Muscle of back (tissue), 11 donors: ENCODE data around the gene UPF2. TPM values are rescaled to one million over a fixed set of nuclear protein-coding genes. Genes with fewer than 3 reads are reported as not detected.
A peak's percentile ranks its signal among the peaks of the same experiment; 100 is the strongest.
"Not testable (repeated sequence)": the region's sequence is repeated elsewhere in the genome, so short reads cannot be mapped to it uniquely, and the experiment has no call there.

Experiments
- DNase-seq, 3 donors: peaks; one replicate each; pipeline versions ENCODE4 v3.0.0 to v3.0.0-alpha.2; 2013
- polyA plus RNA-seq, 10 donors: library from polyadenylated mRNA; unstranded; fragments of 120-200 nt; gene quantifications; one replicate each; pipeline ENCODE4 v1.2.1, GENCODE V29; 2013; ENCODE audit not compliant: insufficient read length in 10 of 10

Gene UPF2
- polyA plus RNA-seq, 10 donors = 15.5 to 25.5 (median 20.3) TPM

DNA sequence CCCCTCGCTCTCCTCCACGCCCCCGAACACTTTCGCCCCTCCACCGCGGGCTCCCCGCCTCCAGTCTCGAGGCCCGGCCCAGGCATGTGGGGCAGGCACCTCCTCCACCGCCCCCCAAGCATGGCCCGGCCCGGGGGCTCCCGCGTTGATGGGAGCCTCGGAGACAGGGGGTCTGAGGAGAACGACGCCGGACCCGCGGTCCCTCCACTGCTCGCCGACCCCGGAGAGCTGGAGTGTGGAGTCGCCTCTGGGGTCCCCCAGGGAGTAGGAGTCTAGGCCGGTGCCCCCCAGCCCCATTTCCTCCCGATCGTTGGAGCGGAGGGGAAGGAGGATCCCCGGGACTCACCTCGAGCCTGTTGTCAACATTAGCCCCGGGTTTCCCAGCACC lies 206 bp downstream of the UPF2 start:
- DNase-seq = peak in 1 of 3 donors; percentile 26

DNA sequence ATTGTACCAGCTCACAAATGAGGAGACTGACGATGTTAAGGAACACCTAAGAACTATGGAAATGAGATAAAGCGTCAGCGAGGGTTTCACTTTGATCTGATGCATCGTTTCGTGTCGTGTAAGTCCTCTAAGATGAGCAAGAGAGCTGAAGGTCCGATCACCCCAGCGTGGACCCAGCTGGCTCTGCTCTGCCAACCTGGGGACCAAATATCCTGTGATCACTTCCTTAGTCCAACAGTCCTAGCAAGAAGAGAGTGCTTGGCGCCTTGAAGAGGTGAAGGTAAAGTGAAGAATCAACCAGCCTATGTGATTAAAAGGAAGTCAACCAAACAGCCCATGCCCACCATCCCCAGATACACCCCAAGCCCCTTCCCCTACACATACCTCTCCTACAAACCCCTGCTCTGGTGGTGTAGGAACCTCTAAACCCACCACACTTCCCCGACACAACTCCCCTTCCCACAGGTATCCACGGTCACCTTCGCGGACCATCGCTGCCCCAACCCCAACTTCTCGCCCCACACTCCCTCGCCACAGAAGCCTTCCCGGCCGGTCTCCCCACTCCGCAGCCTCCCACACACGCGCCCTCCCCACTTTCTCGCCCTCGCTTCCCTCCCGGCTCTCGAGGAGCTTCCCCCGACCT lies 722 bp downstream of the UPF2 start:
- peak; percentile 8 to 49 (median 16) for DNase-seq

- DNase-seq = no peak
These were observed 6.4 kb downstream of the UPF2 start for GRCh38 chr10:12036073-12036655.

GRCh38 chr10:12031404-12031803 lies 11.2 kb downstream of the UPF2 start:
- DNase-seq = no peak

GRCh38 chr10:12027539-12027938 lies 15.1 kb downstream of the UPF2 start:
- DNase-seq = no peak

DNA sequence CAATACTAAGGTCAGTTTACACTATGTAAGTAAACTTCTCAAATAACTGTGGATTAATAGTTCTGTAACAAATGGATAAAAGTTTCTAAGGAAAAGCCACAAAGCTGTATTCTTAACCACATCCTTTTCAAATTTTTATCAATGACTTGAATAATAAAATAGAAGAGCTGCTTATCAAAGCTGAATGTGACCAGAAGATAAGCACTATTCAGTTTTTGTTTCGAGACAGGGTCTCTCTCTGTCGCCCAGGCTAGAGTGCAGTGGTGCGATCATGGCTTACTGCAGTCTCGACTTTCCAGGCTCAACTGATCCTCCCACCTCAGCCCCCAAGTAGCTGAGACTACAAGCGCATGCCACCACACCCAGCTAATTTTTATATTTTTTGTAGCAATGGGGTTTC lies 17.0 kb downstream of the UPF2 start:
- no peak for DNase-seq

DNA sequence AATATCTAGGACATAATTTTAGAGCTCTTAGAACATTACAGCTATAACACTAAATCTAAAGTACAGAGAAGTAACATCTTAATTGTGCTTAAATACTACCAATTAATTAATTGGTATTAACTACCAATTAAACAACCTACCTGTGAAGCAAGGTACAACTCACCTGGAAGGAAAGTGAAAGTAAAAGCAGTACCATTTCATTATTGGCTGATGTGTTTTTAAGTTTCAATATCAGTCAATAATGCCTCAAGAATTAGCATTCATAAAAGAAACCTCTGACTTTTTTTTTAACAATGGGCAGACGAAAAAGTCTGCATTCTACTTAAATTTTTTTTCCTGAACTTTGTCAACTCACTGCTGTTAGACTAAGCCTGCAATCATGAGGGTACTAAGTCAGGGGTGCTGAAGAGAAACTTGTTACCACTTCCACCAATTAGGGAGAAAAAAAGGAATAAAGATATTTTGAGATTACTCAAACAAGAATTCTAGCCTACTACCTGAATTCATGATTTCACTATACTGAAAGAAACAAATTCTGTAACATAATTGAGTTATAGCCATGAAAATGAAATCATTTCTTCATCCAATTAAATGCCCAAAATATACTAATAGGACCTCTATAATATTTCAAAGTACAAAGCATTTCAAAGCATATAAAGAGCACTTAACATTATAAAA lies 19.9 kb downstream of the UPF2 start:
- DNase-seq = no peak

DNA sequence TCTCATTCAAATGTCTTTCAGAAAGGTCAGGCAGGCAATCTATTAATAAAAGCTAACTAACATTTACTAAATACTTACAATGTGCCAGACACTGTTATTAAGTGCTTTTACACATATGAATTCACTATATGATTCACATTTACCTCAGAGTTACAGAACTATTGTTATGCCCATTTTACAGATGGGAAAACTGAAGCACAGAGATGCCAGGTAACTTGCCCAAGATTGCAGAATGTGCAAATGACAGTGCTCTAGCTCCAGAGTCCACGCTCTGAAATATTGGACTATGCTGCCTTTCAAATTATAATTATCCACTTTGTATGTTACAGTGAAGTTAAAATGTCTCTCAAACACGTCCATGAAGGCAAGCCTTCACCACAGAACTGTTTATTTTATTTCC lies 22.0 kb downstream of the UPF2 start:
- DNase-seq = no peak

DNA sequence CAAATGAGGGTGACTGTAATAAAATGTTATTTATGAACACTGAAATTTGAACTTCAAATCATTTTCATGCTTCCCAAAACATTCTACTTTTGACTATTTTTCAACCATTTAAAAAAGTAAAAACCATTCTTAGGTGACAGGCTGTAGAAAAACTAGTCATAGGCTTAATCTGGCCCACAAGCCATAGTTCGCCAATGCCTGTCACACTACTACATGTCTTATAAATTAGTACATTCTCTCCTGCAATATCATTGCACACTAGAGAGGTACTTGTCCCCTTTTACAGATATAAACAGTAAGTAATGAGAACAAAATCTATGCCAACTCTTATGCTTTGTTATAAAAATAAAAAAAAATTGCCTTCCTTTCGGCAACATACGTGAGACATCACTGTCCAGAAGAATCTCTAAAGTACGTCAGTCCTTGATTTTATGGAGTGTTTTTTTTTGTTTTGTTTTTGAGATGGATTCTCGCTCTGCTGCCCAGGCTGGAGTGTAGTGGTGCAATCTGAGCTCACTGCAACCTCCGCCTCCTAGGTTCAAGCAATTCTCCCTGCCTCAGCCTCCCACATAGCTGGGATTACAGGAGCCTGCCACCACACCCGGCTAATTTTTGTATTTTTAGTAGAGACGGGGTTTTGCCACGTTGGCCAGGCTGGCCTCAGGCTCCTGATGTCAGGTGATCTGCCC lies 23.2 kb downstream of the UPF2 start:
- DNase-seq = no peak

GRCh38 chr10:12018438-12019282 lies 23.9 kb downstream of the UPF2 start:
- no peak for DNase-seq

- no peak for DNase-seq
These were observed 28.7 kb downstream of the UPF2 start for GRCh38 chr10:12013926-12014325.

- DNase-seq = not testable (repeated sequence)
These were observed 29.2 kb downstream of the UPF2 start for GRCh38 chr10:12013391-12013790.

DNA sequence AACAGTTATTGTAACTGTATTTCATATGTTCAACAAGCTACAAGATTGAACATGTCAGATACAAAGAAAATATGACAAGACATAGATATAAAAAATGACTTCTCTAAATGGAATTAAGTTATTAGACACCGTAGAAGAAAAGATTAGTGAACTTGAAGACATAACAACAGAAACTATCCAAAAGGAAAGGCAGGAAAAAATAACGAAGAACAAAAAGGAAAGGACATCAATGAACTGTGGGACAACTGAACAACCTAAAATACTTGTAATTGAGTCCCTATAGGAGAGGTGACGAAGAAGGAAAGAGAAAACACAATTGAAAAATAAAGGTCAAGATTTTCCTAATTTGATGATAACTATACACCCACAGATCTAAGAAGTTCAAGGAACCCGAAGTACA lies 32.3 kb downstream of the UPF2 start:
- no peak for DNase-seq

GRCh38 chr10:12008842-12009241 lies 33.8 kb downstream of the UPF2 start:
- not testable (repeated sequence) for DNase-seq

- no peak for DNase-seq
These were observed 35.9 kb downstream of the UPF2 start for GRCh38 chr10:12006671-12007070.

GRCh38 chr10:11993834-11994468 lies 48.7 kb downstream of the UPF2 start:
- DNase-seq = no peak

DNA sequence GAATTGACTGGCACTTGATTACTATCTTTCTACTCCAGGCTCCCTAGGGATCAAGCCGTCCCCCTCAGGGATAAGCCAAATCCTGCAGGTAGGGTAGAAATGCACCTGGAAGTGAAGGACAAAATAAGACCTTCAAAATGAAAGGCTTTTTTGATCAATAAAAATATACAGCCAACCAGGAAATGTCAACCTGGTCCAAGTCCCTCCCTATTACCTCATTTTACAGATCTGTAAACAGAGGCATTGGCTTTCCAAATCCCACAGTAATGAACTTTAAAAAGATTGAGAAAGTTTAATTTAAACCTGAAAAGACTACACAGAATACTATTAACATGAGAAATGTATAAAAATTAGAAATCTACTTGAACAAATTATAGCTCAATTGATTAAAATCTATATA lies 53.7 kb downstream of the UPF2 start:
- DNase-seq = no peak

DNA sequence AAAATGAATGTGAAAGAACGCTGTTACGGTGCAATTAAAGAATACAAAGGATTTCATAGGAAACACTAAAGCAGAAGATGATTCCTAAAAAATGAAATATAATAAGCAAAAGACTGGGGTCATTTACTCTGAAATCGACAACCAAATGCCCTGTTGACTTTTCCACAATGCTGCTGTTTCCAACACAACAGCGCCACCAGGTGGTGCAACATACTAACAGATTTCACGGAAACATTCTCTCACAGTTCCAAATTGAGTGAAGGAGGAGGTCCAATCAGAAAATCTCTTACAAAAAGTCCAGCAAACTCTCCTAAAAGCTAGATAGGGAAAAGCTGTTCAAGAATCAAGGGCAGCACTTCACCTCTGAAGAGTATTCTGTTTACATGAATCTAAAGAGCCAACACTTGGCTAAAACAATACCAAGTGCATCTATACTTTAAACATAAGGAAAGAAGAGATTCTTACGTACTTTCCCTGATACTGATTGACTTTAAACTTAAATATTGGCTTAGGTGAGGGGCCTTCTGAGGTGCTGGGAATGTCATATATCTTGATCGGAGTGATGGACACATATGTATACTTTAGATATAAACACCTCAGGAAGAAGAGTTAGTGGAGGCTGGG lies 55.9 kb downstream of the UPF2 start:
- DNase-seq = peak; percentile 76 to 88 (median 86)

DNA sequence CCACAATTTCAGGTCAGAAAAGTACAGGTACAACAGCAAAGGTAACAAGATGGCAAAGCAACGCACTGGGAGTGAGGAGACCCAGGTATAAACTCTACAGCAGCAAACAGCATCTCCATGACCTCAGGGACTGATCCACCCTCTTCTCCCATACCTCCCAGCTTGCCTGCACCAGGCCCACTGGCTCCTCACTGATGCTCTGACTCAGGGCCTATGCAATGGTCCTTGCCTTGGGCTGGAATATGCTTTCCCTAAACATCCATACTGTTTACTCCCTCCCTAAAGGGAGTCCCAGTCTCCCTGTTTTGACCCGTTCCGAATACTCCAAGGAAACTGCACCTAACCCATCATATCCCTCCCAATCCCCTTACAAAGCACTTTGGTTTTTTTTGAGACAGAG lies 60.4 kb downstream of the UPF2 start:
- no peak for DNase-seq

GRCh38 chr10:11975795-11976194 lies 66.8 kb downstream of the UPF2 start:
- DNase-seq = no peak

- not testable (repeated sequence) for DNase-seq
These were observed 70.1 kb downstream of the UPF2 start for GRCh38 chr10:11972523-11972922.
